Measurements from ENCODE around the gene DLGAP1. TPM values are rescaled to one million over a fixed set of nuclear protein-coding genes. Genes with fewer than 3 reads are reported as not detected.

The DLGAP1 gene
- total and polyA plus RNA-seq, 10 of the 15 experiments (the other 5 are each of a cell fraction or from before 2014, with no cell fraction given): 0.23 to 27.6 (median 1.9) TPM

- no peaks in the 10 kb centered on the region for H3K9me3 ChIP-seq (replicated peaks; ENCODE audit: control insufficient read depth, insufficient read depth, low read length)
- CTCF ChIA-PET: no interaction called here
- intact Hi-C loops (cut with micrococcal nuclease; ENCODE audit: unreplicated experiment): no loop called here
- TF ChIP-seq BMI1 (IDR thresholded peaks at IDR 0.05; ENCODE audit: borderline replicate concordance) (no peak), SMARCA5 (IDR thresholded peaks at IDR 0.05) (no peak), STAT1 (conservative IDR thresholded peaks at IDR 0.05) (no peak), ESRRA (IDR thresholded peaks at IDR 0.05; ENCODE audit: low read length) (no peak), KAT2A (conservative IDR thresholded peaks at IDR 0.05; ENCODE audit: control insufficient read depth, low read depth, low read length) (no peak), SUZ12 (IDR thresholded peaks at IDR 0.05; ENCODE audit: unreplicated experiment) (no peak), NBN (IDR thresholded peaks at IDR 0.05) (no peak), NR2C2 (IDR thresholded peaks at IDR 0.05; ENCODE audit: borderline replicate concordance, control insufficient read depth, insufficient read length, low read depth) (no peak), SIN3A (IDR thresholded peaks at IDR 0.05; ENCODE audit: low read depth, low read length) (no peak), ZNF687 (IDR thresholded peaks at IDR 0.05) (no peak), TCF7 (IDR thresholded peaks at IDR 0.05; ENCODE audit: borderline replicate concordance) (no peak), HDAC6 (IDR thresholded peaks at IDR 0.05; ENCODE audit: unreplicated experiment) (no peak)
- TF ChIP-seq, protein P1, sequence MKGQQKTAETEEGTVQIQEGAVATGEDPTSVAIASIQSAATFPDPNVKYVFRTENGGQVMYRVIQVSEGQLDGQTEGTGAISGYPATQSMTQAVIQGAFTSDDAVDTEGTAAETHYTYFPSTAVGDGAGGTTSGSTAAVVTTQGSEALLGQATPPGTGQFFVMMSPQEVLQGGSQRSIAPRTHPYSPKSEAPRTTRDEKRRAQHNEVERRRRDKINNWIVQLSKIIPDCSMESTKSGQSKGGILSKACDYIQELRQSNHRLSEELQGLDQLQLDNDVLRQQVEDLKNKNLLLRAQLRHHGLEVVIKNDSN (IDR thresholded peaks at IDR 0.05; ENCODE audit: borderline replicate concordance, extremely low read length, insufficient read depth, low read depth, low read length): no peak
- TF ChIP-seq, protein P2, sequence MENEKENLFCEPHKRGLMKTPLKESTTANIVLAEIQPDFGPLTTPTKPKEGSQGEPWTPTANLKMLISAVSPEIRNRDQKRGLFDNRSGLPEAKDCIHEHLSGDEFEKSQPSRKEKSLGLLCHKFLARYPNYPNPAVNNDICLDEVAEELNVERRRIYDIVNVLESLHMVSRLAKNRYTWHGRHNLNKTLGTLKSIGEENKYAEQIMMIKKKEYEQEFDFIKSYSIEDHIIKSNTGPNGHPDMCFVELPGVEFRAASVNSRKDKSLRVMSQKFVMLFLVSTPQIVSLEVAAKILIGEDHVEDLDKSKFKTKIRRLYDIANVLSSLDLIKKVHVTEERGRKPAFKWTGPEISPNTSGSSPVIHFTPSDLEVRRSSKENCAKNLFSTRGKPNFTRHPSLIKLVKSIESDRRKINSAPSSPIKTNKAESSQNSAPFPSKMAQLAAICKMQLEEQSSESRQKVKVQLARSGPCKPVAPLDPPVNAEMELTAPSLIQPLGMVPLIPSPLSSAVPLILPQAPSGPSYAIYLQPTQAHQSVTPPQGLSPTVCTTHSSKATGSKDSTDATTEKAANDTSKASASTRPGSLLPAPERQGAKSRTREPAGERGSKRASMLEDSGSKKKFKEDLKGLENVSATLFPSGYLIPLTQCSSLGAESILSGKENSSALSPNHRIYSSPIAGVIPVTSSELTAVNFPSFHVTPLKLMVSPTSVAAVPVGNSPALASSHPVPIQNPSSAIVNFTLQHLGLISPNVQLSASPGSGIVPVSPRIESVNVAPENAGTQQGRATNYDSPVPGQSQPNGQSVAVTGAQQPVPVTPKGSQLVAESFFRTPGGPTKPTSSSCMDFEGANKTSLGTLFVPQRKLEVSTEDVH (IDR thresholded peaks at IDR 0.05; ENCODE audit: low read depth, partially characterized antibody): no peak
- TF ChIP-seq, protein P3, sequence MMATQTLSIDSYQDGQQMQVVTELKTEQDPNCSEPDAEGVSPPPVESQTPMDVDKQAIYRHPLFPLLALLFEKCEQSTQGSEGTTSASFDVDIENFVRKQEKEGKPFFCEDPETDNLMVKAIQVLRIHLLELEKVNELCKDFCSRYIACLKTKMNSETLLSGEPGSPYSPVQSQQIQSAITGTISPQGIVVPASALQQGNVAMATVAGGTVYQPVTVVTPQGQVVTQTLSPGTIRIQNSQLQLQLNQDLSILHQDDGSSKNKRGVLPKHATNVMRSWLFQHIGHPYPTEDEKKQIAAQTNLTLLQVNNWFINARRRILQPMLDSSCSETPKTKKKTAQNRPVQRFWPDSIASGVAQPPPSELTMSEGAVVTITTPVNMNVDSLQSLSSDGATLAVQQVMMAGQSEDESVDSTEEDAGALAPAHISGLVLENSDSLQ (IDR thresholded peaks at IDR 0.05): no peak
These were observed 702.0 kb downstream of the DLGAP1 start for GRCh38 chr18:3753106-3753505.

More at GRCh38 chr18:3753106-3753505, 702.0 kb downstream of the DLGAP1 start:
- Histone ChIP-seq H3K27me3 (replicated peaks in 1 of 2; ENCODE audit: control insufficient read depth in 2 of 2, insufficient read depth in 2 of 2, low read length in 1 of 2) (no peaks in the 10 kb centered on the region), H3K79me2 (ENCODE audit: control insufficient read depth, insufficient read depth, low read length) (no peaks in the 10 kb centered on the region), H3K4me3 (no peak overlapping the region), H3K4me2 (ENCODE audit: control insufficient read depth, insufficient read depth) (no peak overlapping the region), H3K36me3 (ENCODE audit: control insufficient read depth in 2 of 2, insufficient read depth in 2 of 2, low read length in 1 of 2) (no peaks in the 10 kb centered on the region), H2AFZ (ENCODE audit: control insufficient read depth, low read depth, low read length) (no peak overlapping the region), H3K4me1 (ENCODE audit: control insufficient read depth, insufficient read depth, low read length) (no peaks in the 10 kb centered on the region), H4K20me1 (ENCODE audit: control insufficient read depth, insufficient read depth) (no peaks in the 10 kb centered on the region), H3K27ac (ENCODE audit: control insufficient read depth, insufficient read depth) (no peak overlapping the region), H3K9ac (ENCODE audit: control insufficient read depth, insufficient read depth, low read length) (no peak overlapping the region)
- RAD21 ChIA-PET (ENCODE audit: unreplicated experiment): no interaction called here
- FAIRE-seq: no peak
- in situ Hi-C loops (cut with MboI): no loop called here
- DNase-seq (ENCODE audit: low read depth, low spot score): no peak
- POLR2A ChIA-PET: interaction anchor here (1.2 kb wide), 1 partner anchor 36 kb away, joined by 4 read pairs; no protein-coding TSS in a partner anchor
- SMC1A ChIA-PET (ENCODE audit: uncharacterized antibody, unreplicated experiment): interaction anchor here (0.9 to 1.0 kb wide), 2 partner anchors 10 to 206 kb away, joined by 3 read pairs; no protein-coding TSS in a partner anchor
- no TSS peak for BruUV-seq (replicated peaks)
- 1% methylated on average over 4 of the region's 4 CpGs for WGBS (ENCODE audit: insufficient coverage, insufficient replicate concordance, low lambda C conversion rate, missing lambda C conversion rate)
- ATAC-seq: no peak
